Measurements from ENCODE around the gene DMWD.

Gene DMWD

GRCh38 chr19:45763691-45764294 is 28.9 kb downstream of the DMWD start:
- H3K36me3 ChIP-seq (replicated peaks in 1 of 2; ENCODE audit: control insufficient read depth in 2 of 2, insufficient read depth in 2 of 2, low read length in 2 of 2) = peaks cover 0 to 11% of the 10 kb centered on the region in 2 donors
- no CpG with 5 or more reads among the region's 27 CpGs for WGBS, 2 donors (ENCODE audit: extremely low coverage in 2 of 2, insufficient read length in 2 of 2, insufficient replicate concordance in 1 of 2)
- H3K27me3 ChIP-seq (ENCODE audit: control insufficient read depth in 3 of 3, insufficient read depth in 3 of 3, low read depth in 1 of 3, low read length in 3 of 3) = peaks cover 0 to 3% (median 0%) of the 10 kb centered on the region in 3 experiments
- no peak overlapping the region for H4K91ac ChIP-seq (ENCODE audit: low read depth, low read length, poor library complexity)
- H3K9me3 ChIP-seq (replicated peaks in 1 of 2; ENCODE audit: control insufficient read depth in 2 of 2, insufficient read depth in 1 of 2, low read depth in 1 of 2, low read length in 2 of 2) = no peaks in the 10 kb centered on the region
- peak overlapping the region; percentile 65 for H4K8ac ChIP-seq (ENCODE audit: low read depth, low read length)
- H3K18ac ChIP-seq (ENCODE audit: low read length) = peak overlapping the region; percentile 61
- no peak overlapping the region for H3K4me3 ChIP-seq (ENCODE audit: low read length in 2 of 2)
- H3K27ac ChIP-seq (replicated peaks; ENCODE audit: low read length) = no peak overlapping the region
- H3K14ac ChIP-seq (ENCODE audit: low read length) = peak overlapping the region; percentile 98
- H3K4ac ChIP-seq (ENCODE audit: low read length) = peak overlapping the region; percentile 5
- DNase-seq (ENCODE audit: low spot score) = no peak
- H3K9ac ChIP-seq (ENCODE audit: low read depth, low read length, poor library complexity) = peak overlapping the region; percentile 60
- H2AFZ ChIP-seq (ENCODE audit: low read length) = no peak overlapping the region
- peak overlapping the region; percentile 89 for H3K23ac ChIP-seq (ENCODE audit: low read depth, low read length, poor library complexity)
- peak overlapping the region; percentile 28 for H2BK120ac ChIP-seq (ENCODE audit: low read depth, low read length)
- H2BK15ac ChIP-seq (ENCODE audit: low read length) = peak overlapping the region; percentile 100
- peaks cover 21% of the 10 kb centered on the region for H3K79me1 ChIP-seq (ENCODE audit: low read depth, low read length)
- peak overlapping the region; percentile 58 for H2BK12ac ChIP-seq (ENCODE audit: low read length)
- H3K4me2 ChIP-seq (ENCODE audit: insufficient read depth, low read length, poor library complexity, severe bottlenecking) = peak overlapping the region; percentile 31
- peak overlapping the region; percentile 60 for H2BK5ac ChIP-seq (ENCODE audit: low read length)
- peaks cover 24 to 25% of the 10 kb centered on the region in 2 donors for H3K4me1 ChIP-seq (ENCODE audit: control insufficient read depth in 2 of 2, insufficient read depth in 1 of 2, low read depth in 1 of 2, low read length in 2 of 2)
- H2AK5ac ChIP-seq (ENCODE audit: low read depth, low read length) = peak overlapping the region; percentile 91

GRCh38 chr19:45762870-45763631 is 29.6 kb downstream of the DMWD start:
- Histone ChIP-seq H3K36me3 (replicated peaks in 1 of 2; ENCODE audit: control insufficient read depth in 2 of 2, insufficient read depth in 2 of 2, low read length in 2 of 2) (peaks cover 0 to 11% of the 10 kb centered on the region in 2 donors), H3K4me2 (ENCODE audit: insufficient read depth, low read length, poor library complexity, severe bottlenecking) (no peak overlapping the region), H4K8ac (ENCODE audit: low read depth, low read length) (no peak overlapping the region), H3K9ac (ENCODE audit: low read depth, low read length, poor library complexity) (no peak overlapping the region), H2BK12ac (ENCODE audit: low read length) (no peak overlapping the region), H2AK5ac (ENCODE audit: low read depth, low read length) (peak overlapping the region; percentile 91), H3K4ac (ENCODE audit: low read length) (no peak overlapping the region), H3K27me3 (ENCODE audit: control insufficient read depth in 3 of 3, insufficient read depth in 3 of 3, low read depth in 1 of 3, low read length in 3 of 3) (peaks cover 0 to 6% (median 0%) of the 10 kb centered on the region in 3 experiments), H2BK5ac (ENCODE audit: low read length) (peak overlapping the region; percentile 60), H2AFZ (ENCODE audit: low read length) (no peak overlapping the region), H3K4me3 (ENCODE audit: low read length in 2 of 2) (no peak overlapping the region), H2BK15ac (ENCODE audit: low read length) (peak overlapping the region; percentile 100), H3K23ac (ENCODE audit: low read depth, low read length, poor library complexity) (peak overlapping the region; percentile 89), H3K9me3 (replicated peaks in 1 of 2; ENCODE audit: control insufficient read depth in 2 of 2, insufficient read depth in 1 of 2, low read depth in 1 of 2, low read length in 2 of 2) (no peaks in the 10 kb centered on the region), H2BK120ac (ENCODE audit: low read depth, low read length) (peak overlapping the region; percentile 83), H3K18ac (ENCODE audit: low read length) (peak overlapping the region; percentile 65), H4K91ac (ENCODE audit: low read depth, low read length, poor library complexity) (no peak overlapping the region), H3K4me1 (ENCODE audit: control insufficient read depth in 2 of 2, insufficient read depth in 1 of 2, low read depth in 1 of 2, low read length in 2 of 2) (peaks cover 24 to 25% of the 10 kb centered on the region in 2 donors), H3K79me1 (ENCODE audit: low read depth, low read length) (peaks cover 20% of the 10 kb centered on the region), H3K14ac (ENCODE audit: low read length) (peak overlapping the region; percentile 76), H3K27ac (replicated peaks; ENCODE audit: low read length) (no peak overlapping the region)
- WGBS, 2 donors (ENCODE audit: extremely low coverage in 2 of 2, insufficient read length in 2 of 2, insufficient replicate concordance in 1 of 2) = no CpG with 5 or more reads among the region's 15 CpGs
- no peak for DNase-seq (ENCODE audit: low spot score)

GRCh38 chr19:45761714-45762113 is 30.9 kb downstream of the DMWD start:
- H3K14ac ChIP-seq (ENCODE audit: low read length) = no peak overlapping the region
- no peak overlapping the region for H4K8ac ChIP-seq (ENCODE audit: low read depth, low read length)
- no peak for DNase-seq (ENCODE audit: low spot score)
- H3K79me1 ChIP-seq (ENCODE audit: low read depth, low read length) = peaks cover 15% of the 10 kb centered on the region
- no peak overlapping the region for H3K4ac ChIP-seq (ENCODE audit: low read length)
- H3K4me3 ChIP-seq (ENCODE audit: low read length in 2 of 2) = no peak overlapping the region
- H3K23ac ChIP-seq (ENCODE audit: low read depth, low read length, poor library complexity) = peak overlapping the region; percentile 8
- no peak overlapping the region for H2BK120ac ChIP-seq (ENCODE audit: low read depth, low read length)
- H3K18ac ChIP-seq (ENCODE audit: low read length) = peak overlapping the region; percentile 35
- no peak overlapping the region for H3K9ac ChIP-seq (ENCODE audit: low read depth, low read length, poor library complexity)
- no CpG with 5 or more reads among the region's 17 CpGs for WGBS, 2 donors (ENCODE audit: extremely low coverage in 2 of 2, insufficient read length in 2 of 2, insufficient replicate concordance in 1 of 2)
- H2BK15ac ChIP-seq (ENCODE audit: low read length) = peak overlapping the region; percentile 87
- peaks cover 0 to 11% of the 10 kb centered on the region in 2 donors for H3K36me3 ChIP-seq (replicated peaks in 1 of 2; ENCODE audit: control insufficient read depth in 2 of 2, insufficient read depth in 2 of 2, low read length in 2 of 2)
- peak overlapping the region; percentile 89 for H2AK5ac ChIP-seq (ENCODE audit: low read depth, low read length)
- H3K27ac ChIP-seq (replicated peaks; ENCODE audit: low read length) = no peak overlapping the region
- peak overlapping the region; percentile 53 for H2AFZ ChIP-seq (ENCODE audit: low read length)
- H3K27me3 ChIP-seq (ENCODE audit: control insufficient read depth in 3 of 3, insufficient read depth in 3 of 3, low read depth in 1 of 3, low read length in 3 of 3) = peaks cover 0 to 10% (median 0%) of the 10 kb centered on the region in 3 experiments
- peak overlapping the region; percentile 39 for H2BK5ac ChIP-seq (ENCODE audit: low read length)
- no peaks in the 10 kb centered on the region for H3K9me3 ChIP-seq (replicated peaks in 1 of 2; ENCODE audit: control insufficient read depth in 2 of 2, insufficient read depth in 1 of 2, low read depth in 1 of 2, low read length in 2 of 2)
- peaks cover 20 to 21% of the 10 kb centered on the region in 2 donors for H3K4me1 ChIP-seq (ENCODE audit: control insufficient read depth in 2 of 2, insufficient read depth in 1 of 2, low read depth in 1 of 2, low read length in 2 of 2)
- H2BK12ac ChIP-seq (ENCODE audit: low read length) = peak overlapping the region; percentile 73
- no peak overlapping the region for H4K91ac ChIP-seq (ENCODE audit: low read depth, low read length, poor library complexity)
- no peak overlapping the region for H3K4me2 ChIP-seq (ENCODE audit: insufficient read depth, low read length, poor library complexity, severe bottlenecking)

- Histone ChIP-seq H2BK12ac (ENCODE audit: low read length) (peak overlapping the region; percentile 58), H3K79me1 (ENCODE audit: low read depth, low read length) (no peaks in the 10 kb centered on the region), H3K23ac (ENCODE audit: low read depth, low read length, poor library complexity) (peak overlapping the region; percentile 31), H3K9ac (ENCODE audit: low read depth, low read length, poor library complexity) (no peak overlapping the region), H3K18ac (ENCODE audit: low read length) (peak overlapping the region; percentile 64), H3K36me3 (replicated peaks in 1 of 2; ENCODE audit: control insufficient read depth in 2 of 2, insufficient read depth in 2 of 2, low read length in 2 of 2) (no peaks in the 10 kb centered on the region), H2AK5ac (ENCODE audit: low read depth, low read length) (peak overlapping the region; percentile 97), H2AFZ (ENCODE audit: low read length) (peak overlapping the region; percentile 5), H3K9me3 (replicated peaks in 1 of 2; ENCODE audit: control insufficient read depth in 2 of 2, insufficient read depth in 1 of 2, low read depth in 1 of 2, low read length in 2 of 2) (no peaks in the 10 kb centered on the region), H4K91ac (ENCODE audit: low read depth, low read length, poor library complexity) (no peak overlapping the region), H2BK15ac (ENCODE audit: low read length) (peak overlapping the region; percentile 87), H3K4me2 (ENCODE audit: insufficient read depth, low read length, poor library complexity, severe bottlenecking) (no peak overlapping the region), H2BK120ac (ENCODE audit: low read depth, low read length) (no peak overlapping the region), H3K27ac (replicated peaks; ENCODE audit: low read length) (no peak overlapping the region), H3K4me3 (ENCODE audit: low read length in 2 of 2) (peak overlapping the region in 1 of 2 donors; percentile 11), H2BK5ac (ENCODE audit: low read length) (peak overlapping the region; percentile 93), H3K27me3 (ENCODE audit: control insufficient read depth in 3 of 3, insufficient read depth in 3 of 3, low read depth in 1 of 3, low read length in 3 of 3) (peaks cover 0 to 20% (median 0%) of the 10 kb centered on the region in 3 experiments), H3K4ac (ENCODE audit: low read length) (peak overlapping the region; percentile 84), H3K14ac (ENCODE audit: low read length) (no peak overlapping the region), H4K8ac (ENCODE audit: low read depth, low read length) (no peak overlapping the region), H3K4me1 (ENCODE audit: control insufficient read depth in 2 of 2, insufficient read depth in 1 of 2, low read depth in 1 of 2, low read length in 2 of 2) (peaks cover 3% of the 10 kb centered on the region in 2 donors)
- no CpG with 5 or more reads among the region's 9 CpGs for WGBS, 2 donors (ENCODE audit: extremely low coverage in 2 of 2, insufficient read length in 2 of 2, insufficient replicate concordance in 1 of 2)
- no peak for DNase-seq (ENCODE audit: low spot score)
These were observed 33.7 kb downstream of the DMWD start for GRCh38 chr19:45758921-45759320.

Measured in neuronal stem cell (in vitro differentiated cells).